HFFc6 (cell line): Measurements from ENCODE around the gene EPAS1. TPM values are rescaled to one million over a fixed set of nuclear protein-coding genes. Genes with fewer than 3 reads are reported as not detected.

Experiments used
- DNase-seq: peaks from one replicate; pipeline ENCODE4 v3.0.0-alpha.2; 2018
- H3K27ac Mint-ChIP-seq: 2 replicates; pipeline ENCODE4 v1.8.0; 2020; ENCODE audit warnings: mild to moderate bottlenecking, mixed read lengths
- H3K27me3 Mint-ChIP-seq: 2 replicates; pipeline ENCODE4 v1.8.0; 2021; ENCODE audit warnings: mild to moderate bottlenecking, moderate library complexity, mixed read lengths; ENCODE audit not compliant: insufficient read depth
- H3K36me3 Mint-ChIP-seq: 2 replicates; pipeline ENCODE4 v1.8.0; 2021; ENCODE audit warnings: low read depth, mixed read lengths
- H3K4me1 Mint-ChIP-seq: 2 replicates; pipeline ENCODE4 v1.8.0; 2020; ENCODE audit warnings: low read depth, mixed read lengths
- H3K4me3 Mint-ChIP-seq: 2 replicates; pipeline ENCODE4 v1.8.0; 2020; ENCODE audit warnings: mild to moderate bottlenecking, moderate library complexity, mixed read lengths
- H3K9me3 Mint-ChIP-seq: 2 replicates; pipeline ENCODE4 v1.8.0; 2020; ENCODE audit warnings: mild to moderate bottlenecking, mixed read lengths
- CTCF ChIP-seq: fragments of 200-600 bp; sonication (generic); IDR thresholded peaks from 2 replicates; pipeline ENCODE4 v1.5.0; 2021; ENCODE audit warnings: antibody characterized with exemption, mild to moderate bottlenecking
- total RNA-seq, 6 experiments: library from RNA; stranded (reverse); fragmentation: NEBNext Ultra II Directional; extraction: Animal tissue kit (Norgen Biotek cat#: 25700); gene quantifications; 2 replicates in 1 of 6; 3 replicates in 5 of 6; pipeline ENCODE4 v1.2.3, GENCODE V29; 2021

EPAS1 gene
- total RNA-seq, 6 experiments from 2014 or later: 93.5 to 115 (median 101) TPM

GRCh38 chr2:46435353-46435752 lies 138.1 kb downstream of the EPAS1 start:
- H3K27ac Mint-ChIP-seq: peak overlapping the region; percentile 42
- peaks cover 56% of the 10 kb centered on the region for H3K4me1 Mint-ChIP-seq
- H3K4me3 Mint-ChIP-seq: peak overlapping the region; percentile 13
- H3K36me3 Mint-ChIP-seq: peaks cover 4% of the 10 kb centered on the region; the same call in 1 of the 2 replicates
- peaks cover 6% of the 10 kb centered on the region for H3K27me3 Mint-ChIP-seq
- no peak for TF ChIP-seq CTCF
- no peaks in the 10 kb centered on the region for H3K9me3 Mint-ChIP-seq
- no peak for DNase-seq

DNA sequence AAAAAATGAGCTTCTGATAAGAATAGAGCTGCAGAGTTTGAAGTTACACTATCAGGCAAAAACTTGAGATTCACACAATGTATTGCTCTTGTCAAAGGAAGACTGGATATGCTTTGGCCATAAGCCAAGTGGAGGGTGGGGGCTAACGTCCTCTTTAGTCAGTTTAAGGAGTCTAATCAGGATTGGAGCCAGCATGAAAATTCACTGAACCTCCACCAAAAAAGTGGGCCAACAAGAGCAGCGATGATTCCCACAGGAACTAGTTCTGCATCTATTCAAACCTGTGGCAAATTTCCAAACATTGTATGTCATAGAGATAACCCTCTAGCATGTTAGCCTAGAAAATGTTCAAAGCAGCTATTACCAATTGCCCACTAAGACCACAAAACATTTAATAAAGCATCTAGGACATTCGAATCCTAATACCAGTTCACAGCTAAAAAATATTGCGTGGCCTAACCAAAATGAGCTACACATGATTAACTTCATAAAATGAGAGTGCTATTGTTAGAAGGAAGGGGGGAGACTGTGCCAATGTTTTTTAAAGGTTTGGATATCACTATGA lies 138.7 kb downstream of the EPAS1 start:
- H3K4me1 Mint-ChIP-seq: peaks cover 56% of the 10 kb centered on the region
- H3K27ac Mint-ChIP-seq: no peak overlapping the region
- DNase-seq: no peak
- no peak overlapping the region for H3K4me3 Mint-ChIP-seq
- no peaks in the 10 kb centered on the region for H3K9me3 Mint-ChIP-seq
- peaks cover 4% of the 10 kb centered on the region; the same call in 1 of the 2 replicates for H3K36me3 Mint-ChIP-seq
- TF ChIP-seq CTCF: no peak
- H3K27me3 Mint-ChIP-seq: peaks cover 7% of the 10 kb centered on the region

Other genes with a start within 250 kb of the EPAS1 start
- not detected for gene TMEM247, start 182.2 kb downstream of the EPAS1 start, total RNA-seq
- 10 to 100 TPM; 68.9 to 97.7 (median 90.2) TPM for gene RHOQ, start 245.1 kb downstream of the EPAS1 start, total RNA-seq
- 1 to 10 TPM; 4.0 to 4.7 (median 4.3) TPM for gene ATP6V1E2, start 245.2 kb downstream of the EPAS1 start, total RNA-seq